ENCODE results near the gene DCBLD1.

Gene DCBLD1

GRCh38 chr6:117533775-117534174 lies 51.3 kb downstream of the DCBLD1 start:
- DNase-seq: no peak

- no peak for DNase-seq
Observed at GRCh38 chr6:117534974-117535373, 52.5 kb downstream of the DCBLD1 start.

GRCh38 chr6:117536317-117536716 lies 53.8 kb downstream of the DCBLD1 start:
- DNase-seq: no peak

- DNase-seq: no peak
Observed at GRCh38 chr6:117538615-117539014, 56.1 kb downstream of the DCBLD1 start.

GRCh38 chr6:117540670-117541069 lies 58.2 kb downstream of the DCBLD1 start:
- DNase-seq: no peak

- no peak for DNase-seq
Observed at GRCh38 chr6:117542493-117542892, 60.0 kb downstream of the DCBLD1 start.

GRCh38 chr6:117544716-117545115 lies 62.2 kb downstream of the DCBLD1 start:
- DNase-seq: no peak

GRCh38 chr6:117545161-117545595 lies 62.7 kb downstream of the DCBLD1 start:
- DNase-seq: peak; percentile 32

GRCh38 chr6:117546674-117547073 lies 64.2 kb downstream of the DCBLD1 start:
- no peak for DNase-seq

- DNase-seq: peak; percentile 79
Observed at GRCh38 chr6:117547688-117548621, 65.5 kb downstream of the DCBLD1 start.

GRCh38 chr6:117548797-117549301 lies 66.4 kb downstream of the DCBLD1 start:
- no peak for DNase-seq

GRCh38 chr6:117549611-117550010 lies 67.1 kb downstream of the DCBLD1 start:
- no peak for DNase-seq

- DNase-seq: no peak
Observed at GRCh38 chr6:117550078-117550600, 67.7 kb downstream of the DCBLD1 start.

- no peak for DNase-seq
Observed at GRCh38 chr6:117550618-117551242, 68.3 kb downstream of the DCBLD1 start.

GRCh38 chr6:117552618-117553017 lies 70.1 kb downstream of the DCBLD1 start:
- DNase-seq: no peak

- DNase-seq: no peak
Observed at GRCh38 chr6:117553142-117553541, 70.7 kb downstream of the DCBLD1 start.

- no peak for DNase-seq
Observed at GRCh38 chr6:117555262-117555849, 72.9 kb downstream of the DCBLD1 start.

- DNase-seq: no peak
Observed at GRCh38 chr6:117555882-117556498, 73.5 kb downstream of the DCBLD1 start.

- no peak for DNase-seq
Observed at GRCh38 chr6:117557951-117558350, 75.5 kb downstream of the DCBLD1 start.

- no peak for DNase-seq
Observed at GRCh38 chr6:117558818-117559217, 76.3 kb downstream of the DCBLD1 start.

GRCh38 chr6:117559299-117559698 lies 76.8 kb downstream of the DCBLD1 start:
- DNase-seq: peak; percentile 31

- DNase-seq: no peak
Observed at GRCh38 chr6:117561128-117561527, 78.7 kb downstream of the DCBLD1 start.

- no peak for DNase-seq
Observed at GRCh38 chr6:117564681-117565080, 82.2 kb downstream of the DCBLD1 start.
